H9 (cell line): ENCODE measurements around the gene TSACC. TPM values are rescaled to one million over a fixed set of nuclear protein-coding genes. Genes with fewer than 3 reads are reported as not detected.

ENCODE experiments used
- DNase-seq: peaks from one replicate; pipeline ENCODE4 v3.0.0-alpha.2; 2017
- H2AFZ ChIP-seq: one replicate; pipeline ENCODE4 v1.6.1; 2013; ENCODE audit warnings: mild to moderate bottlenecking, low read length, control low read depth, moderate library complexity
- H2AK5ac ChIP-seq: 2 replicates; pipeline ENCODE4 v1.6.1; 2013; ENCODE audit warnings: low read length, control low read depth, mixed read lengths; ENCODE audit not compliant: insufficient read length
- H2BK120ac ChIP-seq: one replicate; pipeline ENCODE4 v1.6.1; 2013; ENCODE audit warnings: low read depth, mild to moderate bottlenecking, low read length, control low read depth, inconsistent platforms; ENCODE audit not compliant: poor library complexity, severe bottlenecking
- H2BK12ac ChIP-seq: 2 replicates; pipeline ENCODE4 v1.6.1; 2013; ENCODE audit warnings: low read length, control low read depth, mixed read lengths, low read depth; ENCODE audit not compliant: insufficient read length
- H2BK15ac ChIP-seq: 2 replicates; pipeline ENCODE4 v1.6.1; 2013; ENCODE audit warnings: low read depth, low read length, control low read depth
- H2BK20ac ChIP-seq: one replicate; pipeline ENCODE4 v1.6.1; 2013; ENCODE audit warnings: low read depth, mild to moderate bottlenecking, low read length, control low read depth, inconsistent platforms; ENCODE audit not compliant: poor library complexity, severe bottlenecking
- H2BK5ac ChIP-seq: 2 replicates; pipeline ENCODE4 v1.6.1; 2013; ENCODE audit warnings: low read length, control low read depth, mixed read lengths; ENCODE audit not compliant: insufficient read length
- H3K14ac ChIP-seq: 2 replicates; pipeline ENCODE4 v1.6.1; 2013; ENCODE audit warnings: low read length, control low read depth; ENCODE audit not compliant: insufficient read depth
- H3K18ac ChIP-seq: 2 replicates; pipeline ENCODE4 v1.6.1; 2013; ENCODE audit warnings: low read depth, mild to moderate bottlenecking, mixed read lengths, low read length, control low read depth; ENCODE audit not compliant: insufficient read length
- H3K23ac ChIP-seq: 2 replicates; pipeline ENCODE4 v1.6.1; 2013; ENCODE audit warnings: low read length, control low read depth, mixed read lengths, low read depth; ENCODE audit not compliant: insufficient read length
- H3K23me2 ChIP-seq: 2 replicates; pipeline ENCODE4 v1.6.1; 2013; ENCODE audit warnings: low read depth, mild to moderate bottlenecking, mixed read lengths, low read length, control low read depth; ENCODE audit not compliant: insufficient read length, poor library complexity, severe bottlenecking
- H3K27ac ChIP-seq: 2 replicates; pipeline ENCODE4 v1.5.1; 2013; ENCODE audit warnings: low read length, control low read depth, mixed read lengths, low read depth; ENCODE audit not compliant: insufficient read length
- H3K27me3 ChIP-seq: 2 replicates; pipeline ENCODE4 v1.6.1; 2013; ENCODE audit warnings: low read length, control low read depth, inconsistent platforms; ENCODE audit not compliant: insufficient read depth
- H3K4ac ChIP-seq: 2 replicates; pipeline ENCODE4 v1.6.1; 2013; ENCODE audit warnings: low read depth, mild to moderate bottlenecking, control low read depth, inconsistent platforms, low read length, moderate library complexity
- H3K4me1 ChIP-seq: 2 replicates; pipeline ENCODE4 v1.6.1; 2013; ENCODE audit warnings: low read length, control low read depth, inconsistent platforms; ENCODE audit not compliant: insufficient read depth
- H3K4me2 ChIP-seq: 2 replicates; pipeline ENCODE4 v1.6.1; 2013; ENCODE audit warnings: low read length, control low read depth, mixed read lengths; ENCODE audit not compliant: insufficient read length, insufficient read depth
- H3K56ac ChIP-seq: 2 replicates; pipeline ENCODE4 v1.6.1; 2013; ENCODE audit warnings: low read depth, mild to moderate bottlenecking, mixed read lengths, low read length, control low read depth; ENCODE audit not compliant: insufficient read length
- H3K79me1 ChIP-seq: 2 replicates; pipeline ENCODE4 v1.6.1; 2013; ENCODE audit warnings: low read depth, mild to moderate bottlenecking, moderate library complexity, low read length, control low read depth, inconsistent platforms; ENCODE audit not compliant: insufficient read depth, poor library complexity, severe bottlenecking
- H3K79me2 ChIP-seq: 2 replicates; pipeline ENCODE4 v1.6.1; 2013; ENCODE audit warnings: low read length, control low read depth, inconsistent platforms; ENCODE audit not compliant: insufficient read depth
- H3K9ac ChIP-seq: 2 replicates; pipeline ENCODE4 v1.6.1; 2013; ENCODE audit warnings: low read length, control low read depth, mixed read lengths; ENCODE audit not compliant: insufficient read length; ENCODE audit errors: extremely low read depth
- H3K9me3 ChIP-seq: one replicate; pipeline ENCODE4 v1.6.1; 2013; ENCODE audit warnings: low read depth, low read length, inconsistent platforms; ENCODE audit not compliant: control insufficient read depth
- H3T11ph ChIP-seq: one replicate; pipeline ENCODE4 v1.6.1; 2013; ENCODE audit warnings: mild to moderate bottlenecking, low read length, control low read depth, inconsistent platforms
- H4K20me1 ChIP-seq: one replicate; pipeline ENCODE4 v1.6.1; 2013; ENCODE audit not compliant: control insufficient read depth, insufficient read length, insufficient read depth
- H4K5ac ChIP-seq: 2 replicates; pipeline ENCODE4 v1.6.1; 2013; ENCODE audit warnings: low read depth, mild to moderate bottlenecking, mixed read lengths, low read length, control low read depth; ENCODE audit not compliant: insufficient read length
- H4K8ac ChIP-seq: replicated peaks from 2 replicates; pipeline ENCODE4 v1.6.1; 2013; ENCODE audit warnings: low read length, control low read depth, mixed read lengths, low read depth; ENCODE audit not compliant: insufficient read length
- H4K91ac ChIP-seq: 2 replicates; pipeline ENCODE4 v1.6.1; 2013; ENCODE audit warnings: low read depth, mild to moderate bottlenecking, moderate library complexity, mixed read lengths, low read length, control low read depth; ENCODE audit not compliant: insufficient read length
- H3K27ac Mint-ChIP-seq, 3 experiments: 2 replicates in 2 of 3; 3 replicates in 1 of 3; pipeline ENCODE4 v1.8.0; 2020 to 2021; ENCODE audit warnings: mixed read lengths in 3 of 3, mild to moderate bottlenecking in 1 of 3, moderate library complexity in 1 of 3
- H3K27me3 Mint-ChIP-seq: 2 replicates; pipeline ENCODE4 v1.8.0; 2021; ENCODE audit warnings: low read depth, mild to moderate bottlenecking, moderate library complexity, mixed read lengths
- H3K36me3 Mint-ChIP-seq, 3 experiments: 2 replicates in 2 of 3; 3 replicates in 1 of 3; pipeline ENCODE4 v1.8.0; 2020 to 2021; ENCODE audit warnings: low read depth in 3 of 3, mixed read lengths in 3 of 3; ENCODE audit not compliant: insufficient read depth in 1 of 3
- H3K4me1 Mint-ChIP-seq, 2 experiments: 2 replicates each; pipeline ENCODE4 v1.8.0; 2020; ENCODE audit warnings: mixed read lengths in 2 of 2
- H3K4me3 Mint-ChIP-seq, 2 experiments: 2 replicates in 1 of 2; 3 replicates in 1 of 2; pipeline ENCODE4 v1.8.0; 2020 to 2021; ENCODE audit warnings: mild to moderate bottlenecking in 2 of 2, mixed read lengths in 2 of 2, moderate library complexity in 1 of 2
- H3K9me3 Mint-ChIP-seq, 2 experiments: 2 replicates in 1 of 2; 3 replicates in 1 of 2; pipeline ENCODE4 v1.8.0; 2020; ENCODE audit warnings: mild to moderate bottlenecking in 2 of 2, mixed read lengths in 2 of 2, moderate library complexity in 1 of 2
- CTCF ChIP-seq: fragments of 200-600 bp; sonication (generic); conservative IDR thresholded peaks from 3 replicates; pipeline ENCODE4 v1.8.0; 2021; ENCODE audit warnings: antibody characterized with exemption, mild to moderate bottlenecking
- WGBS: extraction: QIAGEN DNeasy Blood & Tissue Kit; methylation state at CpG from one replicate; pipeline ENCODE4 v1.1.7; 2013; ENCODE audit warnings: missing lambda C conversion rate, low lambda C conversion rate, mixed read lengths; ENCODE audit not compliant: insufficient read length; ENCODE audit errors: extremely low coverage; 5-methylcytosine and 5-hydroxymethylcytosine counted together
- total RNA-seq: library from RNA; stranded (reverse); gene quantifications from 2 replicates; pipeline ENCODE4 v1.2.1, GENCODE V29; 2021

TSACC gene
- total RNA-seq, 1 experiment from 2014 or later, result 2.3 TPM

- Histone ChIP-seq H2BK12ac (no peak overlapping the region), H3K23me2 (no peaks in the 10 kb centered on the region), H3K79me1 (no peaks in the 10 kb centered on the region), H3K9me3 (no peaks in the 10 kb centered on the region), H3K23ac (no peak overlapping the region), H3K27ac (no peak overlapping the region), H2BK20ac (no peak overlapping the region), H3K27me3 (no peaks in the 10 kb centered on the region), H3K4ac (no peak overlapping the region), H4K20me1 (no peaks in the 10 kb centered on the region), H2BK5ac (no peak overlapping the region), H3K56ac (no peak overlapping the region), H3K79me2 (no peaks in the 10 kb centered on the region), H3T11ph (no peak overlapping the region), H3K18ac (no peak overlapping the region), H2BK15ac (no peak overlapping the region), H4K91ac (no peak overlapping the region), H4K8ac (no peak overlapping the region), H4K5ac (no peak overlapping the region), H3K4me2 (no peak overlapping the region), H2AK5ac (no peak overlapping the region), H3K4me1 (no peaks in the 10 kb centered on the region), H3K9ac (no peak overlapping the region), H2AFZ (no peak overlapping the region), H2BK120ac (no peak overlapping the region), H3K14ac (no peak overlapping the region)
- Mint-ChIP-seq H3K4me3 (no peak overlapping the region), H3K27ac (no peak overlapping the region), H3K4me1 (peaks cover 2% of the 10 kb centered on the region in 2 experiments; a peak in 1 of 4 replicates), H3K27me3 (peaks cover 2% of the 10 kb centered on the region), H3K36me3 (peaks cover 6 to 38% (median 20%) of the 10 kb centered on the region in 3 experiments; a peak in 6 of 7 replicates), H3K9me3 (no peaks in the 10 kb centered on the region; a peak in 1 of 5 replicates)
- no CpG with 5 or more reads among the region's 4 CpGs for WGBS
- DNase-seq, result no peak
- no peak for TF ChIP-seq CTCF
These were observed 35.1 kb upstream of the TSACC start for GRCh38 chr1:156303241-156303640.
